Cerebellar cortex (tissue), 1 donor: ENCODE results near the gene DPEP3.
A peak's percentile ranks its signal among the peaks of the same experiment; 100 is the strongest.

Experiments used
- DNase-seq: peaks from one replicate; pipeline ENCODE4 v3.0.0-alpha.2; 2015; ENCODE audit warnings: low spot score

The DPEP3 gene

DNA sequence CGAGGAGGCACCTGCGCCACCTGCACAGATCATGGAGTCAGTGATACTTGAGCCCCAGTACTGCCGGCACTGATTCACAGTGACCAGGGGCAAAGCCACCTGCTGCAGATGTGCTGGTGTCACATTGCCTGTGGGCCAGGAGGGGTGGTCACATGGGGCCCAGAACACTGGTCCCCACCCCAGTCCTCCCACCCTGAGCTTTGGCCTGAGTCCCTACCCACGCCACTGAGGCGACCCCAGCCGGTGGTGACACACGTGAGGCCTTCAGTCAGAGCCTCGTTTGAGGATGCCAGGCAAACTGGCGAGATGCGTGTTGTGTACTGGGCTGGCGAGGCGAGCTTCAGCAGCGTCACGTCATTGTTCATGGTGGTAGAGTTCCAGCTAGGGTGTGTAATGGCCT, 50.1 kb downstream of the DPEP3 start:
- no peak for DNase-seq

DNA sequence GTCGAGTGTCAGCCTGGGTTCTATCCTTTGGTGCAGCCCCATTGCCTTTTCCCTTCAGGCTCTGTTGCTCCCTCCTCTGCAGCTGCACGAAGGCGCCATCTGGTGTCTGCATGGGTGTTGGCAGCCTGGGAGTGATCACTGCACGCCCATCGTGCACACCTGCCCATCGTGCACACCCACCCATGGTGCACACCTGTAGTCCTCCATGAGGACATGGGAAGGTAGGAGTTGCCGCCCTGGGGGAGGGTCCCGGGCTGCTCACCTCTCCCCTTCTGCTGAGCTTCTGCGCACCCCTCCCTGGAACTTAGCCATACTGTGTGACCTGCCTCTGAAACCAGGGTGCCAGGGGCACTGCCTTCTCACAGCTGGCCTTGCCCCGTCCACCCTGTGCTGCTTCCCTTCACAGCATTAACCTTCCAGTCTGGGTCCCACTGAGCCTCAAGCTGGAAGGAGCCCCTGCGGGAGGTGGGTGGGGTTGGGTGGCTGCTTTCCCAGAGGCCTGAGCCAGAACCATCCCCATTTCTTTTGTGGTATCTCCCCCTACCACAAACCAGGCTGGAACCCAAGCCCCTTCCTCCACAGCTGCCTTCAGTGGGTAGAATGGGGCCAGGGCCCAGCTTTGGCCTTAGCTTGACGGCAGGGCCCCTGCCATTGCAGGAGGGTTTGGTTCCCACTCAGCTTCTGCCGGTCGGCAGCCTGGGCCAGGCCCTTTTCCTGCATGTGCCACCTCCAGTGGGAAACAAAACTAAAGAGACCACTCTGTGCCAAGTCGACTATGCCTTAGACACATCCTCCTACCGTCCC, 51.5 kb downstream of the DPEP3 start:
- peak; percentile 83 for DNase-seq

DNA sequence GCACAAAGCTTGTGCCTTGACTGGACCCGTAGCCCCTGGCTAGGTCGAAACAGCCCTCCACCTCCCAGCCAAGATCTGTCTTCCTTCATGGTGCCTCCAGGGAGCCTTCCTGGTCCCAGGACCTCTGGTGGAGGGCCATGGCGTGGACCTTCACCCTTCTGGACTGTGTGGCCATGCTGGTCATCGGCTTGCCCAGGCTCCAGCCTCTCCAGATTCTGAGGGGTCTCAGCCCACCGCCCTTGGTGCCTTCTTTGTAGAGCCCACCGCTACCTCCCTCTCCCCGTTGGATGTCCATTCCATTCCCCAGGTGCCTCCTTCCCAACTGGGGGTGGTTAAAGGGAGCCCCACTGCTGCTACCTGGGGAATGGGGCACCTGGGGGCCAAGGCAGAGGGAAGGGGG, 52.2 kb downstream of the DPEP3 start:
- no peak for DNase-seq

DNA sequence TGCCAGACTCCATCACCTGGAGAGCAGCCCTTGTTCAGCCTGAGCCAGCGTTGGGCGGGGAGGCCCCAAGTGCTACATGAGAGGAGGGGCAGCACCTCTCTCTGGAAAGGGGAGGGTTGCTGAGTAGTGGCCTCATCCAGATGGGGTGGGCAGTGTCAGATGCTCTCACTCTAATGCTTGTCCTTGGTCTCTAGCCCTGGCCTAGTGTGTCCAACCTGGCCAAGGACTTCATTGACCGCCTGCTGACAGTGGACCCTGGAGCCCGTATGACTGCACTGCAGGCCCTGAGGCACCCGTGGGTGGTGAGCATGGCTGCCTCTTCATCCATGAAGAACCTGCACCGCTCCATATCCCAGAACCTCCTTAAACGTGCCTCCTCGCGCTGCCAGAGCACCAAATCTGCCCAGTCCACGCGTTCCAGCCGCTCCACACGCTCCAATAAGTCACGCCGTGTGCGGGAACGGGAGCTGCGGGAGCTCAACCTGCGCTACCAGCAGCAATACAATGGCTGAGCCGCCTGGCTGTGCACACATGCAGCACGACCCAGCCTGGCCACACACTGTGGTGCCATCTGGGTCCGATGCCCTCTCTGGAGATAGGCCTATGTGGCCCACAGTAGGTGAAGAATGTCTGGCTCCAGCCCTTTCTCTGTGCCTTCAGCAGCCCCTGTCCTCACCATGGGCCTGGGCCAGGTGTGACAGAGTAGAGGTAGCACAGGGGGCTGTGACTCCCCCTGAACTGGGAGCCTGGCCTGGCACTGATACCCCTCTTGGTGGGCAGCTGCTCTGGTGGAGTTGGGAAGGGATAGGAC, 53.0 kb downstream of the DPEP3 start:
- peak; percentile 71 for DNase-seq

DNA sequence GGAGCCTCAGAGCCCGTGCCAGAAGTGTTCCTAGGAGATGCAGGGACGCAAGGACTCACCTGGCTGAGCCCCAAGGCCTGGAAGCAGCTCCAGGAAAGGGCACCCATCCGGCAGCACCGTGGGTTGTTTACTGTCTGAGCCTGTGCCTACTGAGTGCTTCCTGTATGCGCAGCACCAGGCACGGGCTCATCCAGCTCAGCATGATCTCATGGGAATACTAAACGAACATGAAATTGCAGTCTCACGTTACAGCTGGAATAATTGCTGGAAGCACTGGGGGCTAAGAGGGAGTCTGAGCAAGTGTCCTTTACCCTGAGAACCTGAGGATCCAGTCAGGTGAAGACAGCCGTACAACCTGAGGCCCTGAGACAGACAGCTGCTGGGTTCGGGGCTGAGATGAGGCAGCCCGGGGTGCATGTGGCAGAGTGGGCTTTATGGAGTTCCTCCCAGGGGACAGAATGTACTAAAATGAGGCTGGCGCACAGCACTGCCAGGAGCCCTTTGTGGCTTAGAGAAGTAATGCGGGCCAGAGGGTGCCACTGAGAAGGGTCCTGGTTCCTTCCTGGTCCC, 54.0 kb downstream of the DPEP3 start:
- no peak for DNase-seq
